Lung (tissue), 12 donors: ENCODE data around the gene FOXK1. TPM values are rescaled to one million over a fixed set of nuclear protein-coding genes. Genes with fewer than 3 reads are reported as not detected.

Source experiments
- ATAC-seq: fragments of 200-7000 bp; cut with Tn5 transposase; one replicate; pipeline ENCODE4 v1.9.1; 2020; ENCODE audit warnings: moderate number of reproducible peaks; ENCODE audit not compliant: insufficient read depth, low FRiP score
- DNase-seq, 3 donors: peaks; one replicate each; pipeline ENCODE4 v3.0.0-alpha.2; 2013 to 2017
- H3K27ac ChIP-seq, 2 donors: one replicate each; pipeline ENCODE4 v1.5.1; 2013; ENCODE audit warnings: mild to moderate bottlenecking in 2 of 2, moderate library complexity in 2 of 2, control low read depth in 1 of 2, inconsistent platforms in 1 of 2, low read depth in 1 of 2, low read length in 1 of 2
- H3K27me3 ChIP-seq, 3 donors: one replicate each; pipeline ENCODE4 v1.5.1; 2013; ENCODE audit warnings: low read length in 2 of 3; ENCODE audit not compliant: control insufficient read depth in 3 of 3, insufficient read depth in 3 of 3
- H3K36me3 ChIP-seq, 4 donors: one replicate each; pipeline ENCODE4 v1.5.1; 2013; ENCODE audit warnings: low read length in 4 of 4, mild to moderate bottlenecking in 1 of 4, moderate library complexity in 1 of 4; ENCODE audit not compliant: control insufficient read depth in 4 of 4, insufficient read depth in 4 of 4
- H3K4me1 ChIP-seq, 5 donors: one replicate each; pipeline ENCODE4 v1.5.1; 2013; ENCODE audit warnings: low read length in 5 of 5, mild to moderate bottlenecking in 2 of 5, moderate library complexity in 1 of 5; ENCODE audit not compliant: control insufficient read depth in 5 of 5, insufficient read depth in 5 of 5
- H3K4me3 ChIP-seq: one replicate; pipeline ENCODE4 v1.5.1; 2013; ENCODE audit warnings: mild to moderate bottlenecking, control low read depth, moderate library complexity
- H3K9ac ChIP-seq, 2 donors: one replicate each; pipeline ENCODE4 v1.5.1; 2013; ENCODE audit warnings: low read length in 2 of 2, control low read depth in 1 of 2; ENCODE audit not compliant: insufficient read depth in 1 of 2
- H3K9me3 ChIP-seq, 4 donors: one replicate each; pipeline ENCODE4 v1.5.1; 2013; ENCODE audit warnings: low read length in 3 of 4, mild to moderate bottlenecking in 1 of 4, moderate library complexity in 1 of 4; ENCODE audit not compliant: control insufficient read depth in 4 of 4, insufficient read depth in 3 of 4
- CTCF ChIP-seq: IDR thresholded peaks from 2 replicates; pipeline ENCODE4 v1.5.1; 2012; ENCODE audit warnings: mild to moderate bottlenecking; ENCODE audit errors: control extremely low read depth, extremely low read depth
- WGBS, 2 donors: extraction: QIAGEN DNeasy Blood & Tissue Kit; methylation state at CpG; one replicate each; pipeline ENCODE4 v1.1.7; 2013; 5-methylcytosine and 5-hydroxymethylcytosine counted together
- polyA plus RNA-seq, 2 donors: library from polyadenylated mRNA; stranded (reverse); fragments of 200-250 nt; gene quantifications; one replicate each; pipeline ENCODE4 v1.2.1, GENCODE V29; 2013
- total RNA-seq, 2 donors: library from RNA; depleted of rRNA in 1 of 2; stranded (reverse); fragments of >200 nt in 1 of 2; gene quantifications; one replicate each; pipeline ENCODE4 v1.2.1, GENCODE V29; 2014 to 2021
- donor health status: control.
- donor health status: control.
- donor health status: Bipolar disorder and iron deficiency.
- donor health status: healthy.
- donor health status: DM: yes; HTN: yes; CAD: no.

FOXK1 gene
- total and polyA plus RNA-seq, 4 donors: 6.4 to 36.2 (median 14.3) TPM

- TF ChIP-seq CTCF: no peak
Measured at GRCh38 chr7:4729266-4729665, 47.2 kb downstream of the FOXK1 start.

GRCh38 chr7:4730276-4730675 lies 48.2 kb downstream of the FOXK1 start:
- Histone ChIP-seq H3K4me1 (peaks cover 0 to 11% (median 6%) of the 10 kb centered on the region in 5 donors), H3K4me3 (no peak overlapping the region), H3K27ac (no peak overlapping the region), H3K9ac (no peak overlapping the region), H3K27me3 (no peaks in the 10 kb centered on the region), H3K36me3 (peaks cover 0 to 2% (median 0%) of the 10 kb centered on the region in 4 donors), H3K9me3 (no peaks in the 10 kb centered on the region)
- ATAC-seq: no peak
- TF ChIP-seq CTCF: no peak
- no peak for DNase-seq
- WGBS, 2 donors: 88 to 89% methylated on average over 19 of the region's 19 CpGs

More at GRCh38 chr7:4729266-4729665, 47.2 kb downstream of the FOXK1 start:
- H3K36me3 ChIP-seq: peaks cover 0 to 2% (median 0%) of the 10 kb centered on the region in 4 donors
- H3K4me3 ChIP-seq: no peak overlapping the region
- no peak overlapping the region for H3K9ac ChIP-seq
- no peaks in the 10 kb centered on the region for H3K27me3 ChIP-seq
- peaks cover 0 to 19% (median 10%) of the 10 kb centered on the region in 5 donors for H3K4me1 ChIP-seq
- 91 to 92% methylated on average over 19 of the region's 19 CpGs for WGBS, 2 donors
- ATAC-seq: no peak
- no peaks in the 10 kb centered on the region for H3K9me3 ChIP-seq
- no peak overlapping the region for H3K27ac ChIP-seq
- no peak for DNase-seq

GRCh38 chr7:4730971-4731370 lies 48.9 kb downstream of the FOXK1 start:
- Histone ChIP-seq H3K4me1 (peaks cover 0 to 11% (median 2%) of the 10 kb centered on the region in 5 donors), H3K27ac (no peak overlapping the region), H3K9ac (no peak overlapping the region), H3K9me3 (no peaks in the 10 kb centered on the region), H3K4me3 (no peak overlapping the region), H3K27me3 (no peaks in the 10 kb centered on the region), H3K36me3 (peaks cover 0 to 2% (median 0%) of the 10 kb centered on the region in 4 donors)
- 63 to 68% methylated on average over 10 of the region's 10 CpGs for WGBS, 2 donors
- no peak for ATAC-seq
- peak; percentile 33 to 58 (median 56) for DNase-seq
- no peak for TF ChIP-seq CTCF

GRCh38 chr7:4731803-4732202 lies 49.7 kb downstream of the FOXK1 start:
- ATAC-seq (no peak), DNase-seq (no peak)
- H3K4me3 ChIP-seq: no peak overlapping the region
- H3K27ac ChIP-seq: no peak overlapping the region
- no peak overlapping the region for H3K9ac ChIP-seq
- H3K4me1 ChIP-seq: peaks cover 0 to 11% (median 0%) of the 10 kb centered on the region in 5 donors
- H3K9me3 ChIP-seq: no peaks in the 10 kb centered on the region
- 95% methylated on average over 16 of the region's 16 CpGs for WGBS, 2 donors
- H3K27me3 ChIP-seq: no peaks in the 10 kb centered on the region
- no peak for TF ChIP-seq CTCF
- H3K36me3 ChIP-seq: peaks cover 0 to 2% (median 0%) of the 10 kb centered on the region in 4 donors
